ENCODE results near the gene SPATA13.

The SPATA13 gene

DNA sequence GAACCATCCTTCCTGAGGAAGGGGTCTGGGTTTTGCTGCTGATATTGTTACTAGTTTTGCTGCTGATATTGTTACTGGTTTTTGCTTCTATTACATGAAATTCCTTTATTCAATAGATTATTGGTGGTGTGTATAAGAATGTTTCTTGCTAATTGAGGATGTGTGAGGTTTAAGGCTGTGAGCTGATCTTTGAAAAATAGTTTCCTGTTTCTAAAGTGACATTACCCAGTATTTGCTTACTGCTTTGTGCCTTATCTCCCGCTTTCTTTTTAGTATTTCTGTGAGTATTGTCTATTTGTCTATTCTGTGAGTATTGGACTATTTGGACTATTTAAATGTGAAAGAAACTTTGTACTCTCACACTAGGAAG lies 110.7 kb downstream of the SPATA13 start:
- Mint-ChIP-seq H3K4me3 (peak overlapping the region; percentile 50 to 70 (median 68)), H3K27ac (peak overlapping the region; percentile 75 to 93 (median 77)), H3K4me1 (peaks cover 47% of the 10 kb centered on the region), H3K27me3 (ENCODE audit: low read depth) (peaks cover 3% of the 10 kb centered on the region), H3K36me3 (ENCODE audit: low read depth) (peaks cover 4% of the 10 kb centered on the region), H3K9me3 (no peaks in the 10 kb centered on the region)
- TF ChIP-seq, protein P1, sequence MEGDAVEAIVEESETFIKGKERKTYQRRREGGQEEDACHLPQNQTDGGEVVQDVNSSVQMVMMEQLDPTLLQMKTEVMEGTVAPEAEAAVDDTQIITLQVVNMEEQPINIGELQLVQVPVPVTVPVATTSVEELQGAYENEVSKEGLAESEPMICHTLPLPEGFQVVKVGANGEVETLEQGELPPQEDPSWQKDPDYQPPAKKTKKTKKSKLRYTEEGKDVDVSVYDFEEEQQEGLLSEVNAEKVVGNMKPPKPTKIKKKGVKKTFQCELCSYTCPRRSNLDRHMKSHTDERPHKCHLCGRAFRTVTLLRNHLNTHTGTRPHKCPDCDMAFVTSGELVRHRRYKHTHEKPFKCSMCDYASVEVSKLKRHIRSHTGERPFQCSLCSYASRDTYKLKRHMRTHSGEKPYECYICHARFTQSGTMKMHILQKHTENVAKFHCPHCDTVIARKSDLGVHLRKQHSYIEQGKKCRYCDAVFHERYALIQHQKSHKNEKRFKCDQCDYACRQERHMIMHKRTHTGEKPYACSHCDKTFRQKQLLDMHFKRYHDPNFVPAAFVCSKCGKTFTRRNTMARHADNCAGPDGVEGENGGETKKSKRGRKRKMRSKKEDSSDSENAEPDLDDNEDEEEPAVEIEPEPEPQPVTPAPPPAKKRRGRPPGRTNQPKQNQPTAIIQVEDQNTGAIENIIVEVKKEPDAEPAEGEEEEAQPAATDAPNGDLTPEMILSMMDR (IDR thresholded peaks at IDR 0.05; ENCODE audit: unreplicated experiment in 3 of 3): no peak

DNA sequence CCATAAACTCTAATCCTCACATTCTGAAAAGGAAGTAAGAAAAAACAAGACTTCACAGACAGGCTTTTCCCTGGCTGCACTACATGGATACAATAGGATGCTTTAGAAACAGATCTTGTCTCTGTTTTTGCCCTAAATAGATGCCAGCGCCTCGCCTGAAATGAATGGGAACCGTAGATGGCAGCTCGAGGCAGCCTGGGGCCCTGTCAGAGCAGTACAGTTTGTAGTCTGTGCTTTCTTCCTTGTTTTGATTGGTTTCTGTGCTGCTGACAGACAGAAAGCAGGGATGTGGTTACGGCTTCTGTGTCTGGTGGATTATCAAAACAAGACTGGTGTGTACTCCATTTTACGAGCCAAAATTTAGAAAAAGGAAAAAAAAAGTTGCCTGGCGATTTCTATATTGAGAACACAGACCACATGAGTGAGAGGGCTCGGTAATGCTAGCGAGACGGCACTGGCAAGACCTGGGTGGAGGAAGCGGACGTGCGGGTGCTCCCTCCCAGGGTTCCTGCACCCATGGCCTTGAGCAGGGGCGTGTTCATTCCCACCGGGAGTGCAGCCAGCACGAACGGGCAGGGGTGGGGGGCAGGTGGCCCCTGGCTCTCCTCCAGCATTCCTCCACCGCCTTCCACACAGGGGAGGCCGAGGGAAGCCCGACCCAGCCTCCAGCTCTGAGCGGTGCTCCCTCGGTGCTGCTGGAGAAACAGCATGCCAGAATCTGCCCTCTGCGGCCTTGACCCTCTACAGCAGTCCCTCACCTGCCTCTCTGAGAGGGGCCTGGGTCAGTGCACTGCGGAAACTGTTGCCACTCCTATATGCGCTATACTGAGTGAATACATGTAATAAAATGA lies 111.3 kb downstream of the SPATA13 start:
- no peaks in the 10 kb centered on the region for H3K9me3 Mint-ChIP-seq
- peaks cover 4% of the 10 kb centered on the region for H3K36me3 Mint-ChIP-seq (ENCODE audit: low read depth)
- TF ChIP-seq, protein P1 (IDR thresholded peaks at IDR 0.05; ENCODE audit: unreplicated experiment in 3 of 3): no peak
- peak overlapping the region; percentile 36 to 70 (median 68) for H3K4me3 Mint-ChIP-seq
- H3K27ac Mint-ChIP-seq: peak overlapping the region; percentile 75 to 93 (median 88)
- H3K27me3 Mint-ChIP-seq (ENCODE audit: low read depth): peaks cover 3% of the 10 kb centered on the region
- peaks cover 54% of the 10 kb centered on the region for H3K4me1 Mint-ChIP-seq

DNA sequence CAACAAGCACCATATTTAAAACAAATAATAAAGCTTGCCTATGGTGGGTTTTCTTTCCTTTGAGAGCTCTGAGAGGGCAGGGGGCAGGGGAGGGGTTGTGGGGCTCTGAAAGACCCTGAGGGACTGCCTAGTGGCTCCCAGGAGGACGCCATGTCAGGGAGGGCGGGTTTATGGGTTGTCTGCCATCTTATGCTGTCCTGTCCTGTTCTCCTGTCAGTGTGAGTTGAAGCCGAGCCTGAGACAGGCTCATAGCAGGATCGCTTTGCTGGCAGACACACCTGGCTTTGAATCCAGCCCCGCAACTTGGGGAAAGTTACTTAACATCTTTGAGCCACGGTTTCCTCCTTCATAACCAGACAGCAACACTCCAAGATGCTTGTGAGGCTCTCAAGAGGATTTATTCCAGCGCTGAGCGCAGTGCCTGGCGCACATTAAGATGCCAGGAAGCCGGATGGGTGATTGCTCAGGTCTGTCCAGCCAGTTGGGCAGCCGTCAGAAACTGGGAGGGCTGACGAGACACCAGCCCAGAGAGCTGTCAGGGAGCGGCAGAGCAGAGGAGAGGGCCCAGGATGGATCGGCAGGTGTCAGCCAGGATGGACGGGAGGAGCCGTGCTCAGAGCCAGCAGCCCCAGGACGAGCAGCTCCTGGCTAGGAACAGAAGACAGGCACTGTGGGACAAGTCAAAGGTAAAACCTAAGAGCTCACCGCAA lies 112.1 kb downstream of the SPATA13 start:
- TF ChIP-seq, protein P1 (IDR thresholded peaks at IDR 0.05; ENCODE audit: unreplicated experiment in 3 of 3): no peak
- Mint-ChIP-seq H3K9me3 (no peaks in the 10 kb centered on the region), H3K36me3 (ENCODE audit: low read depth) (no peaks in the 10 kb centered on the region), H3K4me1 (peaks cover 55% of the 10 kb centered on the region), H3K4me3 (no peak overlapping the region), H3K27me3 (ENCODE audit: low read depth) (peaks cover 3% of the 10 kb centered on the region), H3K27ac (peak overlapping the region; percentile 68 to 93 (median 88))

DNA sequence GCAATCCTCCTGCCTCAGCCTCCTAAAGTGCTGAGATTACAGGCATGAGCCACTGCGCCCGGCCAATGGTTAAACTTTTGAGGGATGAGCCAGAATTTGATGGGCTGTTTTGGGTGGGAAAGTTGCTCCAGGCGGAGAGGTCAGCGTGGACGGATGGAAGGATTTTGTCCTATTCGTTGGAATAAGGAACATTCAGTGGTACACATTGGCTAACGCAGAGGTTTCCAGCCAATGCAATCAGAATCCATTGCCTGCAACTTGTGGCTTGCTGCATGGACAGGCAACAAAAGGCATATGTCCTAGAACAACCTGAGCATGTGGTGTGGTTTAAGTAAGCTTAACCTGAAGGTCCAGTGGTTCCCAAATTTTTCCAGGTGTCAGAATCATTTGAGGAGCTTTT lies 113.4 kb downstream of the SPATA13 start:
- peaks cover 59% of the 10 kb centered on the region for H3K4me1 Mint-ChIP-seq
- no peak overlapping the region for H3K4me3 Mint-ChIP-seq
- H3K9me3 Mint-ChIP-seq: no peaks in the 10 kb centered on the region
- no peak overlapping the region for H3K27ac Mint-ChIP-seq
- no peaks in the 10 kb centered on the region for H3K36me3 Mint-ChIP-seq (ENCODE audit: low read depth)
- TF ChIP-seq, protein P1 (IDR thresholded peaks at IDR 0.05; ENCODE audit: unreplicated experiment in 3 of 3): no peak
- peaks cover 3% of the 10 kb centered on the region for H3K27me3 Mint-ChIP-seq (ENCODE audit: low read depth)

DNA sequence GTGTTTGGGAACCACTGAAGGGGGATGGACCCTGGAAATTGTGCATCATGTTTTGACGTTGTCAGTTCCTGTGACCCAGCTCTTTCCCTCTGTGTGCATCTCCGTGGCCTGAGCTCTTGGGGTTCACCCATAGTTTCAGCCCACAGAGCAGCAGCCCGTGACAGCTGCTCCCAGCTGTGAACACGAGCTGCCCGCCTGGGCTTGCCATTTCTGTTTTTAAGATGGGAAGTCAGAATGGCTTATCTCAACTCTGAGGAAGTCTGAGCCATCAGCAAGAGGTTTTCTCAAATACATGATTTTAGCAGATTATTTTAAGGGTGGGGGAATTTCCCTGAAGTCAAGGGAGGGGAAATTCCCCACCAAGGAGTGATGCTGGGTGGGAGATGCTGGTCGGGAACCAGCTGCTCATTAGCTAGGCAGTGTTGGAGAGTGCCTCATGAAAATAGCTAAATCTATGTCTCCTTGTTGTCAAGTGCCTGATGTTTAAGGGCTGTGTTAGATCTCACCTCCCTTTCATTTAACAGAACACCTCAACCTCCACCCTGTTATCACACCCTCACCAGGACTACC lies 114.0 kb downstream of the SPATA13 start:
- Mint-ChIP-seq H3K4me3 (no peak overlapping the region), H3K9me3 (no peaks in the 10 kb centered on the region), H3K36me3 (ENCODE audit: low read depth) (no peaks in the 10 kb centered on the region), H3K27me3 (ENCODE audit: low read depth) (peaks cover 3% of the 10 kb centered on the region), H3K4me1 (peaks cover 59% of the 10 kb centered on the region), H3K27ac (peak overlapping the region; percentile 42 to 56 (median 52))
- TF ChIP-seq, protein P1 (IDR thresholded peaks at IDR 0.05; ENCODE audit: unreplicated experiment in 3 of 3): no peak
